K562 (cell line): ENCODE measurements around the gene FXN. TPM values are rescaled to one million over a fixed set of nuclear protein-coding genes. Genes with fewer than 3 reads are reported as not detected.

ENCODE experiments used
- ATAC-seq: fragments of 200-7000 bp; cut with Tn5 transposase; 3 replicates; pipeline ENCODE4 v1.9.1; 2020; ENCODE audit warnings: moderate library complexity
- BruUV-seq: library from RNA; stranded (reverse); fragments of 400-500 nt; replicated peaks from 2 replicates; lab custom pipeline; 2021; lab: Mats Ljungman, UMichigan
- CTCF ChIA-PET: fragments of 300-600 bp; formaldehyde crosslinking; extraction: SDS; loops from one replicate; lab custom pipeline; 2021; ENCODE audit warnings: low intra/inter-chr PET ratio; lab: Yijun Ruan, JAX
- POLR2A ChIA-PET: fragments of 300-600, 350-650 bp; sonication (Branson Sonifier 250); formaldehyde crosslinking; extraction: SDS; loops from one replicate; lab custom pipeline; 2021; ENCODE audit warnings: antibody characterized with exemption, inconsistent platforms; lab: Yijun Ruan, JAX
- DNase-seq, 4 experiments: peaks; one replicate each; pipeline versions ENCODE4 v3.0.0 to v3.0.0-alpha.2; 2011 to 2018; ENCODE audit warnings: low spot score in 3 of 4, mixed read lengths in 3 of 4; ENCODE audit errors: extremely low read depth in 1 of 4
- FAIRE-seq: peaks from 2 replicates; lab custom pipeline; 2011; peaks lifted over from hg19 to GRCh38; lab: Jason Lieb, UNC
- H2AFZ ChIP-seq: 2 replicates; pipeline ENCODE4 v1.6.0; 2011; ENCODE audit warnings: low read depth, low read length, control low read depth, inconsistent platforms
- H3K27ac ChIP-seq: fragments of 200-600 bp; 3 replicates; pipeline ENCODE4 v1.8.0; 2011; ENCODE audit warnings: low read depth, mild to moderate bottlenecking, control low read depth, inconsistent platforms, low read length, moderate library complexity, mixed read lengths; ENCODE audit errors: extremely low read depth
- H3K27me3 ChIP-seq, 2 experiments: fragments of 300-600 bp in 1 of 2; 2 replicates in 1 of 2; 3 replicates in 1 of 2; pipeline versions ENCODE4 v1.6.0 to v1.8.0; 2011; ENCODE audit warnings: inconsistent platforms in 2 of 2, low read length in 2 of 2, mild to moderate bottlenecking in 1 of 2, mixed read lengths in 1 of 2, moderate library complexity in 1 of 2; ENCODE audit not compliant: control insufficient read depth in 2 of 2, insufficient read depth in 2 of 2
- H3K36me3 ChIP-seq: fragments of 300-600 bp; 3 replicates; pipeline ENCODE4 v1.8.0; 2011; ENCODE audit warnings: mild to moderate bottlenecking, low read length, inconsistent platforms; ENCODE audit not compliant: control insufficient read depth, insufficient read depth
- H3K4me1 ChIP-seq, 2 experiments: fragments of 200-600 bp in 1 of 2; replicated peaks in 1 of 2; 2 replicates in 1 of 2; 3 replicates in 1 of 2; pipeline versions ENCODE4 v1.5.1 to v1.8.0; 2011; ENCODE audit warnings: inconsistent platforms in 2 of 2, low read length in 2 of 2, mild to moderate bottlenecking in 1 of 2, mixed read lengths in 1 of 2, moderate library complexity in 1 of 2; ENCODE audit not compliant: control insufficient read depth in 2 of 2, insufficient read depth in 2 of 2
- H3K4me2 ChIP-seq: 2 replicates; pipeline ENCODE4 v1.6.1; 2011; ENCODE audit warnings: low read length, control low read depth, inconsistent platforms, mixed read lengths; ENCODE audit not compliant: insufficient read depth
- H3K4me3 ChIP-seq: fragments of 200-600 bp; sonication (generic), shearing (Covaris generic); 2 replicates; pipeline ENCODE4 v1.5.1; 2016; ENCODE audit warnings: control low read depth, inconsistent platforms
- H3K79me2 ChIP-seq: fragments of 200-600 bp; 3 replicates; pipeline ENCODE4 v1.8.0; 2011; ENCODE audit warnings: low read length, inconsistent platforms; ENCODE audit not compliant: control insufficient read depth, insufficient read depth
- H3K9ac ChIP-seq, 2 experiments: 2 replicates each; pipeline versions ENCODE4 v1.6.0 to v1.6.1; 2011; ENCODE audit warnings: low read depth in 2 of 2, low read length in 2 of 2, control low read depth in 1 of 2, inconsistent platforms in 1 of 2, mild to moderate bottlenecking in 1 of 2, mixed read lengths in 1 of 2; ENCODE audit not compliant: insufficient read depth in 1 of 2
- H3K9me1 ChIP-seq: one replicate; pipeline ENCODE4 v1.6.0; 2011; ENCODE audit warnings: inconsistent platforms, mild to moderate bottlenecking, low read length, moderate library complexity; ENCODE audit not compliant: control insufficient read depth, insufficient read depth
- H3K9me3 ChIP-seq: replicated peaks from 2 replicates; pipeline ENCODE4 v1.5.1; 2011; ENCODE audit warnings: low read depth, low read length, inconsistent platforms; ENCODE audit not compliant: control insufficient read depth, insufficient read depth
- H4K20me1 ChIP-seq: replicated peaks from 2 replicates; pipeline ENCODE4 v1.6.1; 2011; ENCODE audit warnings: low read length, inconsistent platforms, mixed read lengths; ENCODE audit not compliant: control insufficient read depth, insufficient read depth
- CBFA2T2 ChIP-seq: fragments of 450-650 bp; conservative IDR thresholded peaks from 2 replicates; pipeline ENCODE4 v1.6.1; 2017; ENCODE audit warnings: mild to moderate bottlenecking
- CBX1 ChIP-seq: sonication (generic); IDR thresholded peaks from 2 replicates; pipeline ENCODE4 v1.6.1; 2016; ENCODE audit warnings: antibody characterized with exemption, low read depth, mild to moderate bottlenecking
- MAFK ChIP-seq: IDR thresholded peaks from 2 replicates; pipeline ENCODE4 v1.6.1; 2011; ENCODE audit warnings: low read length, improper control_type of control experiment
- SLC30A9 ChIP-seq: fragments of 250-450 bp; sonication (Bioruptor Pico); IDR thresholded peaks from 2 replicates; pipeline ENCODE4 v1.8.0; 2022; ENCODE audit warnings: mild to moderate bottlenecking, moderate library complexity
- SMAD1 ChIP-seq: fragments of 150-350 bp; IDR thresholded peaks from 2 replicates; pipeline ENCODE4 v1.6.1; 2014; ENCODE audit warnings: low read length, low read depth; ENCODE audit not compliant: partially characterized antibody
- SMC3 ChIP-seq: conservative IDR thresholded peaks from 2 replicates; pipeline ENCODE4 v1.6.1; 2011; ENCODE audit warnings: low read depth, low read length, improper control_type of control experiment; ENCODE audit not compliant: insufficient read depth
- ZBTB5 ChIP-seq: fragments of 450-650 bp; IDR thresholded peaks from 2 replicates; pipeline ENCODE4 v1.6.1; 2017; ENCODE audit warnings: antibody characterized with exemption
- WGBS: fragments of 100-300 bp; shearing (Covaris generic); methylation state at CpG from one replicate; pipeline ENCODE4 v1.1.6; 2016; ENCODE audit warnings: low coverage, mixed read lengths; ENCODE audit not compliant: insufficient coverage; ENCODE audit errors: missing lambda C conversion rate; 5-methylcytosine and 5-hydroxymethylcytosine counted together
- in situ Hi-C: fragments of 300-500 bp; cut with MboI; formaldehyde crosslinking; loops from 4 replicates; pipeline ENCODE4 v1.15.0; 2018; ENCODE audit warnings: inconsistent platforms, mixed read lengths
- intact Hi-C: fragments of 100-400 bp; cut with micrococcal nuclease; formaldehyde crosslinking; loops from 2 replicates; pipeline ENCODE4 v1.14.2; 2022
- polyA plus RNA-seq, 8 experiments: library from polyadenylated mRNA; depleted of rRNA in 4 of 8; stranded (reverse) in 5 of 8; unstranded in 3 of 8; fragments of >200 nt; fragmentation: Nextera tagmentation in 2 of 8; fragmentation: Illumina TruSeq in 1 of 8; extraction: Ambion mirVana in 2 of 8; extraction: Trizol in 1 of 8; gene quantifications; 2 replicates each; pipeline versions ENCODE4 v1.2.1 to v1.2.3, GENCODE V29; 2011 to 2014; ENCODE audit warnings: inconsistent platforms in 1 of 8, missing spikeins in 1 of 8
- total RNA-seq, 7 experiments: library from RNA; depleted of rRNA in 6 of 7; stranded (reverse); fragments of >200 nt in 6 of 7; fragmentation: Illumina TruSeq in 2 of 7; extraction: Trizol in 2 of 7; gene quantifications; 2 replicates each; pipeline versions ENCODE4 v1.2.1 to v1.2.3, GENCODE V29; 2011 to 2021; ENCODE audit warnings: low replicate concordance in 1 of 7

FXN gene
- total and polyA plus RNA-seq, 9 of the 15 experiments (the other 6 are each of a cell fraction or from before 2014, with no cell fraction given): 7.6 to 51.5 (median 30.3) TPM

- no peak for TF ChIP-seq ZBTB5
- TF ChIP-seq SMC3: no peak
- no peak for TF ChIP-seq SMAD1
- no peak for TF ChIP-seq SLC30A9 (CRISPR knock-in tag)
- TF ChIP-seq MAFK: no peak
- no peak for TF ChIP-seq CBX1
Measured at GRCh38 chr9:69079186-69079585, 43.6 kb downstream of the FXN start (continued).

GRCh38 chr9:69081261-69081660 lies 45.7 kb downstream of the FXN start:
- FAIRE-seq (no peak), DNase-seq (no peak), ATAC-seq (no peak)
- WGBS: 60% methylated on average over 4 of the region's 4 CpGs
- H3K4me3 ChIP-seq: no peak overlapping the region
- no peaks in the 10 kb centered on the region for H3K9me3 ChIP-seq
- no peaks in the 10 kb centered on the region for H3K9me1 ChIP-seq
- no peak overlapping the region for H3K27ac ChIP-seq
- intact Hi-C loops (no loop called here), in situ Hi-C loops (no loop called here)
- no peak overlapping the region for H3K4me2 ChIP-seq
- H4K20me1 ChIP-seq: no peaks in the 10 kb centered on the region
- H3K4me1 ChIP-seq: no peaks in the 10 kb centered on the region; a peak in 1 of 5 replicates
- no peaks in the 10 kb centered on the region for H3K27me3 ChIP-seq
- BruUV-seq: no TSS peak
- no peaks in the 10 kb centered on the region for H3K79me2 ChIP-seq
- POLR2A ChIA-PET: no interaction called here
- no peak overlapping the region for H3K9ac ChIP-seq
- CTCF ChIA-PET: no interaction called here
- H2AFZ ChIP-seq: no peak overlapping the region
- H3K36me3 ChIP-seq: no peaks in the 10 kb centered on the region
- no peak for TF ChIP-seq CBFA2T2
